Measurements from ENCODE around the gene ATP2B1.

DNA sequence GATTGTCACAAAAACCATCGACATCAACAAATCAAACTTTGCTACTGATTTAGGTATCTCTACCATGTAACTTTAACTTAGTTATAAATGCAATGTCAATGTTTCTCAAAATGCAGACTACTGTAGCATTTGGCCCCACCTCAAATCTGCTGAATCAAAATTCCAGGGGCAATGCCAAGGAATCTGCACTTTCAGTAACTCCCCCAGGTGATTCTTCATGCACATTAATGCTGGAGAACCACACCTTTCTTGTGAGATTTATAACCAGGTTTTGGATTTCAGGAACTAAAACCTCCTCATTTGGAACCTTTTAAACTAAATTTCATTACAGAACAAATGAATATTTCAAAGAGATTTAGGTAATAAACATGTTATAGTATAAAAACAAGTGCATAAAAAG is 4.9 kb downstream of the ATP2B1 start:
- TF ChIP-seq, protein P1, sequence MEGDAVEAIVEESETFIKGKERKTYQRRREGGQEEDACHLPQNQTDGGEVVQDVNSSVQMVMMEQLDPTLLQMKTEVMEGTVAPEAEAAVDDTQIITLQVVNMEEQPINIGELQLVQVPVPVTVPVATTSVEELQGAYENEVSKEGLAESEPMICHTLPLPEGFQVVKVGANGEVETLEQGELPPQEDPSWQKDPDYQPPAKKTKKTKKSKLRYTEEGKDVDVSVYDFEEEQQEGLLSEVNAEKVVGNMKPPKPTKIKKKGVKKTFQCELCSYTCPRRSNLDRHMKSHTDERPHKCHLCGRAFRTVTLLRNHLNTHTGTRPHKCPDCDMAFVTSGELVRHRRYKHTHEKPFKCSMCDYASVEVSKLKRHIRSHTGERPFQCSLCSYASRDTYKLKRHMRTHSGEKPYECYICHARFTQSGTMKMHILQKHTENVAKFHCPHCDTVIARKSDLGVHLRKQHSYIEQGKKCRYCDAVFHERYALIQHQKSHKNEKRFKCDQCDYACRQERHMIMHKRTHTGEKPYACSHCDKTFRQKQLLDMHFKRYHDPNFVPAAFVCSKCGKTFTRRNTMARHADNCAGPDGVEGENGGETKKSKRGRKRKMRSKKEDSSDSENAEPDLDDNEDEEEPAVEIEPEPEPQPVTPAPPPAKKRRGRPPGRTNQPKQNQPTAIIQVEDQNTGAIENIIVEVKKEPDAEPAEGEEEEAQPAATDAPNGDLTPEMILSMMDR (conservative IDR thresholded peaks at IDR 0.05; ENCODE audit: low read length), result no peak
- TF ChIP-seq EZH2phosphoT487 (IDR thresholded peaks at IDR 0.05; ENCODE audit: borderline replicate concordance), result no peak
